HG02642 (cell line): ENCODE data around the gene ZFYVE26.
"Not testable (repeated sequence)": the region's sequence is repeated elsewhere in the genome, so short reads cannot be mapped to it uniquely, and the experiment has no call there.

Source experiments
- ATAC-seq: cut with Tn5 transposase; IDR thresholded peaks from one replicate; pipeline ENCODE4 v1.9.1; 2021; ENCODE audit warnings: mild to moderate bottlenecking; ENCODE audit not compliant: unreplicated experiment, poor library complexity

The ZFYVE26 gene

GRCh38 chr14:67759916-67760315, 56.5 kb downstream of the ZFYVE26 start:
- no peak for ATAC-seq

GRCh38 chr14:67757175-67757574, 59.2 kb downstream of the ZFYVE26 start:
- ATAC-seq, result no peak

GRCh38 chr14:67756496-67756895, 59.9 kb downstream of the ZFYVE26 start:
- ATAC-seq, result no peak

DNA sequence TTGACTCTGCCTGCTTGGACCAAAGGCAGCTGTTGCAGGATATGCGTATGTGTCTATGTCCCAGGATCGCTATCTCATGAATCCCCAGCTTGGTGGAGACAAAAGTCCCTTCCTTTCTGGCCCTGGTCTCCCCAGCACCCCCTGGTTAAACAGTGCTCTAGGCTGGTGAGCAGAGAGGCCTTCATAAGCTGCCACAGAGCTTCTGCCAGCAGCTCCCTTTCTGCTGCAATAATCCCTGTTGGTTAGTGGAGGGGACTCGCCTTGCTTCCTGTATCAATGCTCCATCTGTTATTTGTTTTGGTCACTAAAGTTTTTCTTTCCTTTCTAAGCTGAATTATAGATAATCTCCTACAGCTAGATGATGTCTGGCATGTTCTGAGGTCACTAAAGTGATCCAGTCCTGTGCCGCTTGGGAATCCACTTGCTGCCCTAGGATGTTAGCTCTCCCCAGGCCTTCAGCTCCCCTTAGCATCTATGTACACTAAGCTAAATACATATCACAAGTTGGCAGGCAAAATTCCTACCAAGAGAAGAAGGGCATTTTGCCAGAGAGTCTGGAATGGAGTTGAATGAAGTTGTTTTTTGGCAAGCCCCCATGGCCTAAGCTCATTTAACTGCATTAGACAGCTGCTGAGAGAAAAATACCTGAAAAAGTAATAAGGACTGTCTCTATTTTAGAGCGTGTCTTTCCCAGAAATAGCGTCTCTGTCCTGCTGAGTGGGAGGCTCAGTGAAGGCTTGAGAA, 66.9 kb downstream of the ZFYVE26 start:
- no peak for ATAC-seq

DNA sequence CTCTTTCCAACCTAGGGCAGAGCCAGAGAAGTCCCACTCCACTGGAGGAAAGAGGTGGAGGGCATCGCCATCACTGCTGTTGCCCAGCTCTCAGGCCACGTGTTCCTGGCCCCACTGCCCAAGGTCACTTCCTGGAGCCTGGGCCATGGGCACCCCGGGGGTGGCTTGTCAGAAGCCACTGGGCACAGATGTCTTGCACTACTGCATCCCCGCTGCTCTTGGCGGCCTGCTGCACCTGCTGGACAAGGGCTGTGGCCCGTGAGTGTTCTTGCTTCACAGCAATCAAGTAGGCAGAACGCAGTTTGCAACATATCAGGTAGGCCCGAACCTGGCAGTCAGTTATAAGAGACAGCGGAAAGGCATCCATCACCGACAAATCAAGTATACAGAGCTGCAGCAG, 68.1 kb downstream of the ZFYVE26 start:
- ATAC-seq, result no peak

- no peak for ATAC-seq
Observed at GRCh38 chr14:67746927-67747326, 69.5 kb downstream of the ZFYVE26 start.

DNA sequence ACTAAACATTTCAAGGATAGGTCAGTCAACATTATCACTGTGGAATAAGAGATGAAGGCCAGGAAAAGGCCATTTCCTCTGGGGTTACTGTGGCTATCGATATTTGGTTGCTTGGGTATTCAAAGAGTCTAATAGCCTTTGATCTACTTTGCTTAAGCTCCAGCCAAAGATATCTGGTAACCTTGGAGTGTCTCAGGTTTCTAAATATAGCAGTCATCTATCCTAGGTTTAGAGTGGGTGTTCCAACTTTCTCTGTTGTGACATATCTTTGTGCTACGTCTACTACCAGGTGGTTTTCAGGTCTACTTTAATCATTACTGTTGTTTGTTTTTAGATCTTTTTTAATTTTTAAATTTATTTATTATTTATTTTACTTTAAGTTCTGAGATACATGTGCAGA, 72.3 kb downstream of the ZFYVE26 start:
- no peak for ATAC-seq

DNA sequence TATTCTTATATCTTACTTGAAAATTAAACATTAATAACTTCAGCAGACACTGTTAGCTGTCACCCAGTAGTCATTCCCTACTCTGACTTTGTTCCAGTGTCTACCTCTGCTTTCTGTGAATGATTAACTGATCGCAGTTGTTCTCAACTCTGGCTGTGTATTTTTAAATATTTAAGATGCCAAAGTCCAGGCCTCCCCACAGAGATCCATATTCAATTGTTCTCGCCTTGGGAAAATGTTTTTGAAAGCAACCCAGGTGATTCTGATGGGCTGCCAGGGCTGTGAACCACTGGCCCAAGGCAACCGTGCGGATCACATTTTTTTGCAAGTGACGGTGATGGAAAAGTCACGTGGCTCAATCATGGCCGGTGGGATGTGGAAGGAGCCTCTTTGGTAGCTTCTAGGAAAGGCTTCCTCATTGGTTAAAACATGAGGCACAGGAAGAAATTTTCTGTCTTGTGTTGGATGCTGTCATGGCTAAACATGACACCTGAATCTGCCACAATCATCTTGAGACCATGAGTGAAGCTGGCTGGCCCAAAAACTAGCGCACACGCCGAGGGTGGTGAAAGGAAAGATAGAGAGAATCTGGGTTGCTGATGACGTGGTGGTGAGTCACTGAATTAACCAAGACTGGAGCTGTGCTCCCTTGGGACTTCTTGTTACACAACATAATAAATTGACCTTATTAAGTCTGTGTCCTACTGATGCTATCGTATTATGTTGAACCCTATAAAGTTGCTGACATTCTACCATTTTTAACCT, 77.5 kb downstream of the ZFYVE26 start:
- ATAC-seq, result no peak

DNA sequence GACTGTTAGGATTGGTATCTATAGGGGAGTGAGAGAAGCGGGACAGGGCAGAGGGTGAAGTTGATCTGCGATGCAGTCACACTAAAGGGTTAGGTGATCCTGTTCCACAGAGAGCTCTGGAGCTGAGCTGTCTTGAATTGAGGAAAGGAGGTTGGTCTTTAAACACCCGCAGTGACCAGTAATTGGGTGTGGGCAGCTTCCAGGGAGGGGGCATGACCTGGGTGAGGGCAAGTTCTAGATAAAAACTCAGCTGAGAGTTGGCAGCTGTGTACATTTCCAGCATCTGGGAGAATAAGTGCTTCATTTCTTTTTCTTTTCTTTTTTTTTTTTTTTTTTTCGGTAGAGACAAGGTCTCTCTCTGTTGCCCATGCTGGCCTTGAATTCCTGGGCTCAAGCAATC, 79.6 kb downstream of the ZFYVE26 start:
- no peak for ATAC-seq

DNA sequence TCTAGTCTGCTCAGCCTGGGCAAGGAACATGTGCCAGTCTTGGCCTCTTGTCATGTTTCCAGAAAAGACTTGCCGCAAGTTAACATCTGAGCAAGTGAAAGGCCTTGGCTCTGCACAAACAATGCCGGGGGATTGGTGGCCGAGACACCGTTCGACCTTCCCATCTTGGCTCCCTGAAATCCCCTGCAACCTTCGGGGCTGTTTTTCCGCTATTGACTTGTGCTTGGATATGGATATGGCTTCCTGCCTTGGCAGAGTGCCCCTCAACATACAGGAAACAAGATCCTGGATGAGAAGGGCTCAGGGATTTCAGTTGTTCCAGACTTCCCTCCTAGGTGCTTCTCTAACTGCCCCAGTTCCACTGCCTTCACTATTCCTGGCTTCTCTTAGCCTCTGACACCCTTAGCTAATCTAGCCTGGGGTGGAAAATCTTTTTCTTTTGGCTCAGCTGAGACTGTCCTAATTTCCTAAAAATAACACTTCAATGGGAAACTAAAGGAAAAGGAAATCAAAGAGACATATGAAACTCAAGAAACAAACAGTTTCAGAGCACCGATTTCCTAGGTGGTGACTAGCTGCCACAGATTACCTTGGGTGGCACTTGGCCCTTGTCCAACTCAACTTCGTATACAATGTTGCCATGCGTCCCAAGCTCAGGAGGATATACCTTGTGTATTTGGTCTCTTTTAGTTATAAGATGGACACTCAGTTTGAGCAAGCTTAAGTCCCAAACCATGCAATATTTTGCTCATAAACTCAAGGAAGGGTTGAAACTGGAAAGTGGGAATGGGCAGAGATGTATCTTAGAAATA, 80.8 kb downstream of the ZFYVE26 start:
- no peak for ATAC-seq

DNA sequence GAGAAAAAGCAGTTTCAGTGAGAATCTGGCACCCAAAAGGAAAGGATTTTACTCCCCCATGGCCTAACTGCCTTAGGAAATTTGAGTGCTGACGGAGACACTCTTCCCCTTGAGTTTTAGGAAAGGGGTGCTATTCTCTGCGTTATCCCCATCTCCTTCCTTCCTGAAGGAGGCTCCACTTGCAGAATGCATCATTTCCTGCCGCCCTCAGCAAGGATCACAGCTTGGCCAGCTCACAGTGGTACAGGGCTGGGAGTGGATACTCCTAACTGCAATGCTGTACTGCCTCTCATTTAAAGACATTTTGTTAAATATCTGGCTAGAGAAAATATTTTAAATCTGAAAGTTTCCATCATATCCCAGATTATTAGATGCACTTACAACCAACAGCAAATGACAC, 81.7 kb downstream of the ZFYVE26 start:
- no peak for ATAC-seq

DNA sequence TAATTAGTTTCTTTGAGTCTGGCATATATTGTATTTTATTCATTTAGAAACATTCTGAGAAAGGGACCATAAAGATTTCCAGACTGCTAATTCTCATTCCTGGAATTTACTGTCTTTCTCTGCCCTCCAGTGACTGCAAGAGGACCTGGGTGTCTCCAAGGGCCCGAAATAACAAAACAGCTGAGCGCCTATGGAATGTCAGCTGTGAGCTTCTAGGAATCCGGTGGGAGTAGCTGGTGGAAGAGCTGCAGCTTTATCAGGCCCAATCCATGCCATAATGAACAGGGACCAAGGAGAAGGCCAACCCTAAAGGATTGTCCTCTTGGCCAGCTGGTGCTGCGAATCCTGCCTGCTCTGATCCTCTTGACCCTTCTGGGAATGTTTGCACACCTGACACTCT, 82.8 kb downstream of the ZFYVE26 start:
- no peak for ATAC-seq

GRCh38 chr14:67729072-67729885, 87.1 kb downstream of the ZFYVE26 start:
- no peak for ATAC-seq

- ATAC-seq, result no peak
Observed at GRCh38 chr14:67728258-67728657, 88.1 kb downstream of the ZFYVE26 start.

- ATAC-seq, result no peak
Observed at GRCh38 chr14:67727361-67727760, 89.0 kb downstream of the ZFYVE26 start.

- no peak for ATAC-seq
Observed at GRCh38 chr14:67725171-67725570, 91.2 kb downstream of the ZFYVE26 start.

- ATAC-seq, result no peak
Observed at GRCh38 chr14:67722293-67722692, 94.1 kb downstream of the ZFYVE26 start.

- ATAC-seq, result no peak
Observed at GRCh38 chr14:67721875-67722274, 94.5 kb downstream of the ZFYVE26 start.

GRCh38 chr14:67719866-67720265, 96.5 kb downstream of the ZFYVE26 start:
- no peak for ATAC-seq

GRCh38 chr14:67719385-67719784, 97.0 kb downstream of the ZFYVE26 start:
- not testable (repeated sequence) for ATAC-seq
